Measurements from ENCODE around the gene CLDN15. TPM values are rescaled to one million over a fixed set of nuclear protein-coding genes. Genes with fewer than 3 reads are reported as not detected.

Gene CLDN15
- polyA plus RNA-seq, 3 donors, result 19.3 TPM; not detected in 2

- Histone ChIP-seq H3K36me3 (replicated peaks in 1 of 2; ENCODE audit: control insufficient read depth in 1 of 2, insufficient read depth in 2 of 2, low read length in 2 of 2) (no peaks in the 10 kb centered on the region), H3K27me3 (ENCODE audit: control insufficient read depth in 2 of 2, insufficient read depth in 2 of 2, low read length in 2 of 2) (peaks cover 6 to 13% of the 10 kb centered on the region in 2 donors), H3K4me1 (ENCODE audit: control insufficient read depth in 1 of 2, insufficient read depth in 2 of 2, low read length in 2 of 2) (peaks cover 12 to 14% of the 10 kb centered on the region in 2 donors), H2AFZ (ENCODE audit: insufficient read depth, low read depth, low read length, poor library complexity, severe bottlenecking) (no peak overlapping the region), H3K4me2 (replicated peaks; ENCODE audit: extremely low read depth, low read length, poor library complexity, severe bottlenecking) (no peak overlapping the region), H3K4me3 (replicated peaks in 1 of 3; ENCODE audit: low read depth in 2 of 3, low read length in 3 of 3) (no peak overlapping the region), H3K9me3 (replicated peaks in 1 of 2; ENCODE audit: control insufficient read depth in 1 of 2, insufficient read depth in 1 of 2, low read length in 2 of 2) (peaks cover 0 to 7% of the 10 kb centered on the region in 2 donors), H3K9ac (ENCODE audit: insufficient read depth, low read length, poor library complexity, severe bottlenecking) (no peak overlapping the region), H3K79me2 (ENCODE audit: insufficient read depth, low read length) (no peaks in the 10 kb centered on the region), H4K20me1 (ENCODE audit: insufficient read depth, low read length) (no peaks in the 10 kb centered on the region), H3K27ac (ENCODE audit: low read depth in 1 of 2, low read length in 2 of 2) (peak overlapping the region in 1 of 2 donors; percentile 20)
- H3K9me3 Mint-ChIP-seq, result peaks cover 0 to 6% (median 5%) of the 10 kb centered on the region in 7 donors
- peaks cover 17% of the 10 kb centered on the region for H3K4me1 Mint-ChIP-seq
- H3K27me3 Mint-ChIP-seq (ENCODE audit: low read depth in 3 of 3), result peaks cover 17 to 36% (median 21%) of the 10 kb centered on the region in 3 donors
- no CpG with 5 or more reads among the region's 4 CpGs for WGBS (ENCODE audit: insufficient coverage)
- H3K4me3 Mint-ChIP-seq, result peak overlapping the region in 1 of 2 donors; percentile 39
- H3K36me3 Mint-ChIP-seq, result no peaks in the 10 kb centered on the region
- H3K27ac Mint-ChIP-seq, result peak overlapping the region; percentile 34 to 90 (median 81)
- DNase-seq, result peak; percentile 60 to 74 (median 62)
- intact Hi-C loops (cut with micrococcal nuclease), result no loop called here
- TF ChIP-seq CTCF (IDR thresholded peaks at IDR 0.05), result no peak
Observed at GRCh38 chr7:101186844-101187428, 50.7 kb downstream of the CLDN15 start.

DNA sequence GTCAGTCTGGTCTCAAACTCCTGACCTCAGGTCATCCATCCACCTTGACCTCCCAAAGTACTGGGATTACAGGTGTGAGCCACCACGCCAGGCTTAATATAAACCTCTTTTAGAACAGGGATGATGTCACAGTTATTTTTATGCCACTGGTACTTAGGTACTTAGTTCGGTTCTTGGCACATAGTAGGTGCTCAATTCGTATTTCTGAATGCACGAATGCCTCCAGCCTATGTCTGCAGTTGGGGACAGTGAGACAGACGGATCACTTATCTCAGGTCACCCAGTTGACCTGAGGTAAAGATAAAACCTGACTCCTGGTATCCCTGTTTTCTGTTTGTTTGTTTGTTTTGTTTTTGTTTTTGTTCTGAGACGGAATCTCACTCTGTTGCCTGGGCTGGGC lies 51.4 kb downstream of the CLDN15 start:
- Histone ChIP-seq H3K27ac (ENCODE audit: low read depth in 1 of 2, low read length in 2 of 2) (no peak overlapping the region), H3K9me3 (replicated peaks in 1 of 2; ENCODE audit: control insufficient read depth in 1 of 2, insufficient read depth in 1 of 2, low read length in 2 of 2) (peaks cover 0 to 8% of the 10 kb centered on the region in 2 donors), H3K79me2 (ENCODE audit: insufficient read depth, low read length) (no peaks in the 10 kb centered on the region), H3K27me3 (ENCODE audit: control insufficient read depth in 2 of 2, insufficient read depth in 2 of 2, low read length in 2 of 2) (peaks cover 6 to 19% of the 10 kb centered on the region in 2 donors), H3K4me2 (replicated peaks; ENCODE audit: extremely low read depth, low read length, poor library complexity, severe bottlenecking) (no peak overlapping the region), H4K20me1 (ENCODE audit: insufficient read depth, low read length) (no peaks in the 10 kb centered on the region), H2AFZ (ENCODE audit: insufficient read depth, low read depth, low read length, poor library complexity, severe bottlenecking) (no peak overlapping the region), H3K4me3 (replicated peaks in 1 of 3; ENCODE audit: low read depth in 2 of 3, low read length in 3 of 3) (no peak overlapping the region), H3K9ac (ENCODE audit: insufficient read depth, low read length, poor library complexity, severe bottlenecking) (no peak overlapping the region), H3K36me3 (replicated peaks in 1 of 2; ENCODE audit: control insufficient read depth in 1 of 2, insufficient read depth in 2 of 2, low read length in 2 of 2) (no peaks in the 10 kb centered on the region), H3K4me1 (ENCODE audit: control insufficient read depth in 1 of 2, insufficient read depth in 2 of 2, low read length in 2 of 2) (peaks cover 12 to 14% of the 10 kb centered on the region in 2 donors)
- 78% methylated on average over 5 of the region's 6 CpGs for WGBS (ENCODE audit: insufficient coverage)
- intact Hi-C loops (cut with micrococcal nuclease), result no loop called here
- Mint-ChIP-seq H3K4me1 (peaks cover 17% of the 10 kb centered on the region), H3K4me3 (no peak overlapping the region), H3K27me3 (ENCODE audit: low read depth in 3 of 3) (peaks cover 23 to 42% (median 28%) of the 10 kb centered on the region in 3 donors), H3K27ac (no peak overlapping the region), H3K36me3 (no peaks in the 10 kb centered on the region), H3K9me3 (peaks cover 0 to 6% (median 5%) of the 10 kb centered on the region in 7 donors)
- TF ChIP-seq CTCF (IDR thresholded peaks at IDR 0.05), result no peak
- DNase-seq, result no peak

All from CD14-positive monocyte (primary cell).